ENCODE data around the gene DGKZ.
A peak's percentile ranks its signal among the peaks of the same experiment; 100 is the strongest.

DGKZ gene

GRCh38 chr11:46391578-46392420, 44.5 kb downstream of the DGKZ start, which contains the start of gene CHRM4:
Gene CHRM4 (minus strand): TSS chr11:46391776. CDS start chr11:46386557, 5,219 bp downstream.
- peak; percentile 84 for FAIRE-seq
- peak; percentile 91 for DNase-seq (ENCODE audit: low spot score)

GRCh38 chr11:46392421-46393230, 45.4 kb downstream of the DGKZ start:
- FAIRE-seq = no peak
- peak; percentile 92 for DNase-seq (ENCODE audit: low spot score)

DNA sequence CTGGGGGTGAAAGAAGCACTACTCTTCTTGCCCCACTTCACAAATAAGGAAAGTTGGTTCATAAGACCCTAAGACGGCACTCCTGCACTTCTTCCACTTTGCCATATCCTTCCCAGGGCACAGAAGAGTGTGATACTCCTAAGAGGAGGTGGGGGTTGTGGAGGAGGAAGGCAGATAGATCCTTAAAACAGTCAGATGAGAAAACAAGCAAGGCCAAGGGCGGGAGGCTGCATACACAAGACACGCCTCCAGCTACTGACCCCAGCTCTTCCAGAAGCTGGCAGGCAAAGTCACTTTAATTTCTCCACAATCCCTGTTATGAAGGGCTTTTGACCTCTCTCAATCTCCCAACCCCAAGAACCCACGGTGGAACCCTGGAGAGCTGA, 46.0 kb downstream of the DGKZ start:
- DNase-seq (ENCODE audit: low spot score) = no peak
- no peak for FAIRE-seq

- FAIRE-seq (no peak), DNase-seq (ENCODE audit: low spot score) (no peak)
Measured at GRCh38 chr11:46393759-46394158, 46.5 kb downstream of the DGKZ start.

GRCh38 chr11:46397526-46397925, 50.3 kb downstream of the DGKZ start:
- DNase-seq (ENCODE audit: low spot score) (no peak), FAIRE-seq (no peak)

DNA sequence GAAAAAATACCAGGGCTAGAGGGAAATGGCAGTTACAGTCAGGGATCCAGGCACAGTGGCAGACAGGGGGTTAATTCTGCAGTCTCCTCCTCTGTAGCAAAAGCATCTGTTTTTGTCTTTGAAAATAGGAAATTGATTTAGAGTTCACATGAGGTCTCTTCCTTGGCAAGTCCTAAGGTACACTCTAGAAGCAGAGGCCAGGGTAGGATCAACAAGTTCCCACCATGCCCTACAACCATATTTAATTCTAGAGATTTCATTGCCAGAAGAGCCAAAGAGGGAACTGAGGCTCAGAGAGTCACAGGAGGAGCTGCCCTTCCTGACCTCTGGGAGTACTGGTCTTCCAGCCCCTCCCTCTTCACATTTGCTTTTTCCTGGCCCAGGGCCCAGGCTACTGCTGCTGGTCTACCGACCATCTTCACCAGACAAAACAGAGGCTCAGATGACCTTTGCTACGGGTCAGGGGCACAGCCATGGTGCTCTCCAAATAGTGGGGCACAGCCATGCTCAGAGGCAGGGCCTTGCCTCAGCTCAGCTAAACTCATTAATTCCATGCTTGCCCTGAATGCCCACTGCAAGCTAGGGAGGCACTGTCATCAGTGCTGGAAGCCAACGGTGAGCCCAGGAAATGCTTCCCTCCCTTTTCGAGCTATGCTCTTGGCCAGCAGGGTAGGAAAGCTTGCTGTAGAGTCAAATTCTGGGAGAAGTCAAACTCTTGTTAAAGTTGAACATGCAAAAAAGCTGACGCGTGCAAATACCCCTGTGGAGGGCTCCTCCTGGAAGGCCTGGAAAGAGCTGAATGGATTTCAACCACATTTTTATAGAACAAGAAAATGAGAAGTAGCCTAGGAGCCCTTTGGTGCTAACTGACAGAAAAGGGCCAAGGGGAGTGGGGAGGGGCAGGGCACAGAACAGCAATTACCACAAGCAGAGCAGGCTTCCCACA, 56.0 kb downstream of the DGKZ start:
- FAIRE-seq (no peak), DNase-seq (ENCODE audit: low spot score) (no peak)

- FAIRE-seq (no peak), DNase-seq (ENCODE audit: low spot score) (no peak)
Measured at GRCh38 chr11:46404476-46405017, 57.3 kb downstream of the DGKZ start.

DNA sequence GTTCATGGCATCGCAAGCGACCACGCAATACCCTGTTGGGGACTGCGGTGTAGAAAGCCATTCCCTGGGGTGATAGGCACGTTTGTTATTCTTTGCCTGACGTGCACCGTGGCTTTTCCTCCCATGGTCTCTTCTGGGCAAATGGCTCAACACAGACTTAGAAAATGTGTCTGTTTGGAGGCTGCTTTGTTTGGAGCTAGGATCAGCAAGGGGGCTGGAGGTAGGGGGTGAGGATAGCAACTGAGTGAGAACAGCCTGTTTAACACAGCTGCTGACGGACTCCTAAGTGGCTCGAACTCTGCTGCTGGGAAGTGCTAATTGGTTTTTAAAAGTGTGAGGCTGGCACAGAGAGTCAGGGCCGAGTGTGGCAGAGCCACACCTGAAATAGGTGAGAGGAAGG, 60.4 kb downstream of the DGKZ start:
- DNase-seq (ENCODE audit: low spot score) (no peak), FAIRE-seq (no peak)

DNA sequence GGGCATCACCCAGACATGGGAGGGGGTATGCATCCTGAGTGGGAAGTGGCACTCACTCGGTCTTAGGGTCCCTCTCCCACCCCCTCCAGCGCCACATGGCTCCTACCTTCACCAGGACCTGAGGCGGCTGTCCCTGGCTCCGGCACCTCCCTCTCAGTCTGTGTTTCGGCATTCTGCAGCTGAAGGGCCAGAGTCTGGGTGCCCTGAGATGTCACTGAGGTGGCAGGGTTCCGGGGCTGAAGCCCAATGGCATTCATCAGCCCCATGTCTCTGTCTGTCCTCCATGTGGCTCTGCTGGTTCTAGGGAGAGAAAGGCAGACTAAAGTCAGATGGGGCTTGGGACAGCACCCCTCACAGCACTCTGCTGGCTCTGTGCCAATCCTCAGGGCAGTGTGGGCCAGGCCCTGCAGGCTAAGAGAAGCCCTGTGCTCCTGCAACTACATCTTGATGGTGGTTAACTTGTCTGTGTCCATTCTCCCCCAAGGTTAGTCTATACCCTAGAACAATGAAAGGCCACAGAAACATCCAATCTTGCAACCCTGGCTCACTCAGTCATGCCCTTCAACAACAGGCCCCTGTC, 61.2 kb downstream of the DGKZ start:
- FAIRE-seq (no peak), DNase-seq (ENCODE audit: low spot score) (no peak)

DNA sequence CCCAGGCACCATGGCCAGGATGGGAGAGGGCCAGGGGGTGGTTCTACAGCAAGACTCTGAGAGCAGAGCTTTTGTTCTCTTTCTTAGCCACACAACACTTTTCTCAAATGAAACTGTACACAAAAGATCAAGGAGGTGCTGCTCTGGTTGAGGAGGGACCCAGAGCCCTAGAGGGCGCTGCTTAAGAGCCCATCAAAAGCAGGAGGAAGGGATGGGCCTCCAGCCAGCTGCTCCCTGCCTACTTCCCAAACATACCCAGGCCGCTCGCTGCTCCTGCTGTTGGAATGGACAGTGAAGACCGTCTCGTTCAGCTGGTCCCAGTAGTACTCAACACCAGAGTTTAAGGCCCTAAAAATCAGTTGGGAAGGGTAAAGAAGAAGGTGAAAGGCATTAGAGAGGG, 62.8 kb downstream of the DGKZ start:
- no peak for DNase-seq (ENCODE audit: low spot score)
- no peak for FAIRE-seq

- DNase-seq (ENCODE audit: low spot score) (no peak), FAIRE-seq (no peak)
Measured at GRCh38 chr11:46413760-46414465, 66.7 kb downstream of the DGKZ start.

- DNase-seq (ENCODE audit: low spot score) = no peak
- no peak for FAIRE-seq
Measured at GRCh38 chr11:46414466-46414796, 67.2 kb downstream of the DGKZ start.

- DNase-seq (ENCODE audit: low spot score) (no peak), FAIRE-seq (no peak)
Measured at GRCh38 chr11:46414879-46415278, 67.6 kb downstream of the DGKZ start.

DNA sequence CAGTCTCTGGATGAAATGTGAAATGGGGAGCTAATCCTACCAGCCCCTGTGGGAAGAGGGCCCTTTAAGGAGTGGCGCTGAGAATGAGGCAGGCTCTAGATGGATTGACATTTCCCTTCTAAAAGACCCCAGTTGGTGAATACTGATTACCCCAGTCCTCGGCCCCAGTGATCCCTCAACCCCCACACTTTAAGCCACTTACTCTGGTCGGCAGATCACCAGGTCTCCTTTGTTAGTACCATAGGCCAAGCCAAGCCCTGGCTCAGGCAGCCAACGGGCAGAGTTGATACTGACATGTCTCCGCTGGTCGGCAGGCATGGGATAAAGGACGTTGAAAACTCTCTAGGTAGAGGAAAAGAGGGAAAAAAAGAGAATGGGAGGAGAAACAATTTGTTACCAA, 70.4 kb downstream of the DGKZ start:
- no peak for FAIRE-seq
- DNase-seq (ENCODE audit: low spot score) = no peak

DNA sequence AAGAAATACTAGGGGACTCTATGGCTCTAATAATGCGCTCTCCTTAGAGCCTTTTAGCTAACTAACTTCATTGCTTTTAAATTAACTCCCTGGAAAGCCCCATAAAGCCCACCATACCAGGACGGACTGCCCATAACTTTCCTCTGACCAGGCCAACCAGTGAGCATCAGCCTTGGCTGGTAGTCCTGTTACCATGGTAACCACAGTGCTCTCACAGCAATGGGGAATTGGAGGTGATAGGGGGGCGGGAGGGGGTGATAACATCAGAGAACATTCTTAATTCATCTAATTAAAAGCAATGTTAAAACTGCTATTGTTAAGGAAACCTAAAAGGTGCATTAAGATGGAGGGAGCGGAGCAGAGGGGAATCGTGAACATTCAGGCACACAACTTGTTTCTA, 71.5 kb downstream of the DGKZ start:
- FAIRE-seq = no peak
- DNase-seq (ENCODE audit: low spot score) = no peak

GRCh38 chr11:46420513-46420912, 73.2 kb downstream of the DGKZ start:
- FAIRE-seq = no peak
- no peak for DNase-seq (ENCODE audit: low spot score)

DNA sequence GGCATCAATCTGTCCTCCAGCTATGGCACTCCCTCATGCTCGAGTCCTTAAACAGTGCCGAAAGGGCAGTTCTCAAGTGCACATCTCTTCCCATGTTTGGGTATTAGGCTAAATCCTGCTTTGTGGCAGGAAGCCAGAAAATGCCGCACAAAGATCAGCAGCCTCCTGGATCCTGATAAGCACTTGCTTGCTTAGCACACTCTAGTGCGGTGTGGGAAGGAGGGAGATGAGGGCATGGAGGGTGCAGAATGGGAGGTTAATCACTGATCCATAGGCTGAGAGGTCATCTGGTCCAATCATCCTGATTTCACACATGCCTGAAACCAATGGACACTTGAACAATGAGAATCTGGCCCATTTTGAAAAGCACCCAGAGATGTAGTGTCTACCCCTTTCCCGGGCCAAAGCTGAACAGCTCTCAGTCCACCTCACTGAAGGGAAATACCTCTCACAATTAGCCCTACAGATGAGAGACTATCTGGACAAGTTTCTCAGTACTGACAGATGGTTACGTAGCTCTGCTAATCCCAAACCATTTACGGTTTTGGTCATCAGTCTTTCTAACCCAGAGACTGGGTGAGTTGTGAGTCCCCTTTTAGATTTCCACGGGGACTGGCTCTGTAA, 74.1 kb downstream of the DGKZ start:
- FAIRE-seq = no peak
- no peak for DNase-seq (ENCODE audit: low spot score)

DNA sequence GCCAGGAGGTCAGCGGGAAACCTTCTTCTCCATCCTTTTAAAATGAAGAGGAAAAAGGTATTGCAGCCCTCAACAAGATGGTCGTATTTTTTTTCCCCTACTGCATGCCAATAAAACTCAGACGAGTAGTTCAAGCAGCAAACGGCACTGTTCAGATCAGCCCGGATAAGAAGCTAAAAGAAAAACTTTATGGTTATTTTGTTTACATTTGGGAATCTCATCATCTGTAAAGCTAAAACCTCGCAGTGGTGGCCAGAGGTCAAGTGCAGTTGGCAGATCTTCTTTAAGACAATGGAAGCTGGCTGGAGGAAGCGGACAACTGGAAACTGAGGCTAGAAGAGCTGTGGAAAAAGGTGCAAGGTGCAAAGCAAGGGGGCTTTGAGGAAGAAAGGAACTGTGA, 75.3 kb downstream of the DGKZ start:
- no peak for FAIRE-seq

GRCh38 chr11:46426233-46426991, 79.1 kb downstream of the DGKZ start:
- FAIRE-seq (no peak), DNase-seq (ENCODE audit: low spot score) (no peak)

More for the DNA sequence above, 75.3 kb downstream of the DGKZ start:
- DNase-seq (ENCODE audit: low spot score) = no peak

Measured in urothelium cell line (cell line).